Stimulated activated CD4-positive, alpha-beta T cell treated with anti-CD3 and anti-CD28 coated beads, Interleukin-4, amount 100 ng/mL, for 48 hours (primary cell): ENCODE measurements around the gene KDM8.
"Not testable (repeated sequence)": the region's sequence is repeated elsewhere in the genome, so short reads cannot be mapped to it uniquely, and the experiment has no call there.

Source experiments
- DNase-seq, 2 donors: peaks; one replicate each; pipeline ENCODE4 v3.0.0-alpha.2; 2020; ENCODE audit warnings: low read depth in 2 of 2

KDM8 gene

DNA sequence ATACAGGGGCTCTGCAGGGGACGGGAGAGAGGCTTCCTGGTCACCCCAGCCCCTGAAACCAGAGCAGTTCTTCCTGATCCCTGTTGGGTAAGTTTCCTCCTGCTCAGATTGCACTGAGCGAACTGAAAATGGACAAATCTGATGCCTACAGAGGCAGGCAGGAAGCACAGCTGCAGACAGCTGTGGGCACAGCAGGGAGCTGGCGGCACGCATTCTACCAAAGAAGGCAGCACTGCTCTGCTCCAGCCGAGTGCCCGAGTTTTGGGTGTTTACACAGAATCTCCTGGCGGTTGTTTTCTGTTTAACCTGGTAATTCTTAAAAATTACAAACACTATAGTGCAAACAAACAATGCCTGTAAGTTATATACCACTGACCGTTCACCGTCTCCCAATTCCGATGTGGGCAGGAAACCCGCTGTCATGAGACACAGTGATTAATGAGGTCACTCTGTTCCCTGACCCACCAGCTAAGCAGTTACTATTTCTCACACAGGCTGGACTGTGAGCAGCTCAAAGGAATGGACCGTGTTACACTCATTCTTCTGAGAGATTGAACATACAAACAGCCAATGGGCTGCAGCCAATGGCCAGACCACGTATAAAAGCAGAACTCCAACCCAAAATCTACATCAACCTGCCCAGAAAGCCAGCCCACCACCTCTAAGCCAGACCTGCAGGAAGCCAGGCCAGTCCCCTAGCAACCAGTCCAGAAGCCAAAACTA, 39.7 kb downstream of the KDM8 start:
- DNase-seq, result no peak

DNA sequence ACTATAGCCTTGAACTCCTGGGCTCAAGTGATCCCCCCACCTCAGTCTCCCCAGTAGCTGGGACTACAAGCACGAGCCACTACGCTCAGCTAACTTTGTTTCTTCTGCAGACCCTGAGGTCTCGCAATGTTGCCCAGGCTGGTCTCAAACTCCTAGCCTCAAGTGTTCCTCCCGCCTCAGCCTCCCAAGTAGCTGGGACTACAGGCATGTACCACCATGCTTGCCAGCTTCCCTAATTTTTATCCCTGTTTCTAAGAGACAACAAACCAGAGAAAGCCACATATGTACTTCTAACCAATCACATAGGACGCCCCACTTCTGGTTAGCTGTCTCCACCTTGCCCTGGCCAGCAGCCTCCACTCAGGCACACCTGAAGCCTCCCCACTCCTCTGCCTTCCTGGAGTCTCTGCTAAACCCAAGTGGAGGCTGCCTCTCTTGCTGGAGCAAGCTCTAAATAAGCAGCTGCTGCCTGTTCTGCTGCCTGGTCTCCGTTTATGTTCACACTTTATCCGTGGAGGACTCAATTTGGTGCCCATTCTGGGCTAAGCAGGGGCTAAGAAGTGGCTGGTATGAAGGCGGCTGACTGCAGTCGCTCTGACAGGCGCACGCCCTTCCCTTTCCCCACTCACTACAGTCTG, 40.5 kb downstream of the KDM8 start:
- DNase-seq, result no peak

DNA sequence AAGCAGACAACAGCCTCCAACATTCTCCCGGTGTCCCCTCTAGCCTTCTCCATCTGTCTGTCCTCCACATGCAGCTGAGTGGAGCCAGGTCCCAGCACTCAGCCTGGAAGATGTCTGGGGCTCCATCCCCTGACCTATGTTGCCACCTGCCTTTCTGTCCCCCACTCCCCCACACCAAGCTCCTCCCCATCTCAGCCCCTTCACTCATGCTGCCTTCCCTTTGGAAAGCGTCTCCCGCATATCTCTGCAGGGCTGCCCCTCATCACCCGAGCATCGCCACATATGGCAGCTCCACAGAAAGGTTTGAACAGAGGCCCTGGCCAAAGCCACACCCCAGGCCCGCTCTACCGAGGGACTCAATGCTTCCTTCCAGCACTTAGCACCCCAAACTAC, 41.0 kb downstream of the KDM8 start:
- DNase-seq, result no peak

DNA sequence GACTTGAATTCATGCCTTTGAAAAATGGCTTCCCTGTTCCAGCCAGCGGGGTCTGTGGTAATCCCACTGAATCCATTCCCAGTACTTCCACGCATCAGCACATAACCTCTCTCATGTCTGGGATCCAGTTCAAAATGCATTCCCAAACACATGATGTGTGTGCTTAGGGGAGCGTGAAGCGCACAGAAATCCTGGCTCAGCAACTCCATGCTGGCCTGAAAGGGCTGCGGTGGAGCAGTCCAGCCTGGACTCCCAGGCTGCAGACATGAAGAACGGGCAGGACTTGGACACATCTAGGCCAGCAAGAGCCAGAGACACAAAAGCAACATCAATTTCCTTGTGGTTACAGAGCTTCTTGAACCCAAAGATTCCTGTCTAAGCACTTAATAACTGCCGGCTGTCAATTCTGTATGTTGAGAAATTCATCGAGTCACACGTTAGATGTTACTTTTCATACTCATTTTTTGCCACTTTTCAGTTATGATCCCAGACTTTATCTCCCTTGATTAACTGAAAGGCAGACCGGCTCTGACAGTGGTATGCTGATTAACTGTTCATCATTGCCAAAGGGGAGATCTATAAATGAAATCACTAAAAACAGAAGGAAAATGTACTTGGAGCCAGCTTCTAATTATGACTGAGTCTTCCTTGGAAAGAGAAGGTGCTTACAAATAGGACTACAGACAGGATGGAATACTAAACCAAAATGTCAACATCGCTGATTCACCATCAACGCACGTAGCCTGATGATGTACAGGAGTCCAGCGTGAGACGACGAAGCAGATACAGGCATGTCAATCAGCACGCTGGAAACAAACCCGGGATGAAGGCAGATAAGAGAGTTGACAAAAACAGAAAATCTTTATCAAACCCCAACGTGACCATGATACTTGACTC, 42.2 kb downstream of the KDM8 start:
- DNase-seq, result peak in 1 of 2 donors; percentile 62

GRCh38 chr16:27246439-27246838, 43.1 kb downstream of the KDM8 start:
- DNase-seq, result no peak

GRCh38 chr16:27247076-27247475, 43.8 kb downstream of the KDM8 start:
- not testable (repeated sequence) for DNase-seq

- no peak for DNase-seq
Observed at GRCh38 chr16:27248036-27248435, 44.7 kb downstream of the KDM8 start.

DNA sequence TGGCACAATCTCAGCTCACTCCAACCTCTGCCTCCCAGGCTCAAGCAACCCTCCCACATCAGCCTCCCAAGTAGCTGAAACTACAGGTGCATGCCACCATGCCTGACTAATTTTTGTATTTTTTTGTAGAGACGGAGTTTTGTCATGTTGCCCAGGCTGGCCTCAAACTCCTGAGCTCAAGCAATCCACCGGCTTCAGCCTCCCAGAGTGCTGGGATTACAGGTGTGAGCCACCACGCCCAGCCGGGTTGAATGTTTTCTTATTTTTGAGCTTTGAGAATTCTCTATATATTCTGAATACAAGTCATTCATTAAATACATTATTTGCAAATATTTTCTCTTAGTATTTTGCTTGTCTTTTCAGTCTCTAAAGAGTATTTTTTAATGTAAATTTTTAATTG, 45.6 kb downstream of the KDM8 start:
- DNase-seq, result not testable (repeated sequence)

DNA sequence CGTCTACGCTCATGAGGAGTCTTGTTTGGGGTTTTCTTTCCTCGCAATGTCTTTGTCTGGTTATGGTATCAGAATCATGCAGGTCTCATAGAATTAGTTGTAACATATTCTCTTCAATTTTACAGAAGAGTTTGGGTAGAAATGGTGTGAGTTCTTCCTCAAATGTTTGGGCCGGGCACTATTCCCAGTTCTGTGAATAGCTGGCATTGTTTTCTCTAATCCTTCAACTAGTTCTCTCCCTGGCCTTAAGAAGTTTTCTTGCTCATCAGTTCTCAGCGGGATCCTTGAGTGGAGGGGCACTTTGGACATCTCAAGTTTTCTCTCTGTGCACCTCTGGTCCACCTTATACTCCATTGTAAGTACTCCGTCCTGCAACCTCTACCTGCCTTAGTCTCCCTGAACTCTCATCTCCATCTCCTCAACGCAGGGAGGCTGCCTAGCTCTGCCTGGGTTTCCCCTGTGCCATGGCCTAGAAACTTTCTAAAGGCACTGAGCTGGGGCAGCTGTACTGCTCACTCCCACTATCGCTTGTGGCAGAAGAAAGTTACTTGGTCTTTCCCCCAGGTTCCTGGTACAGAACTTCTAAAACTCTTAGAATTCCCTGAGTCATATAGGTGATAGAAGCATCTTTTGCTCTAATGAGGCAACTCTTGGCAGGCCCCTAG, 48.3 kb downstream of the KDM8 start:
- no peak for DNase-seq

DNA sequence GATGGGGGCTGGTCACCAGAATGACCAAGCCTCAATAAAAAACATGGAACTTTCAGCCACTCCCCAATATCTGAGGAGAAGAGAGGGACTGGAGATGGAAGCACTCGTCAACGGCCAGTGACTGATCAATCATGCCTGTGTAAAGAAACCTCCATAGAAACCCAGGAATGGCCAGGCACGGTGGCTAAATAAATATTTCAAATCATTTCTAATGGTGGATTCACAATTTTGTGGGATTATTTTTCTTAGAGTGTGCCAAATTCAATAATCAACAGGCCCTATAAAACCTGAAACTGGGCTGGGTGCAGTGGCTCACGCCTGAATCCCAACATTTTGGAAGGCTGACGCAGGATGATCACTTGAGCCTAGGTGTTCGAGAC, 48.9 kb downstream of the KDM8 start:
- DNase-seq, result no peak

GRCh38 chr16:27253526-27253930, 50.2 kb downstream of the KDM8 start:
- DNase-seq, result no peak

- DNase-seq, result no peak
Observed at GRCh38 chr16:27254262-27254811, 51.0 kb downstream of the KDM8 start.

GRCh38 chr16:27256861-27257260, 53.5 kb downstream of the KDM8 start:
- no peak for DNase-seq

GRCh38 chr16:27257271-27257670, 53.9 kb downstream of the KDM8 start:
- DNase-seq, result no peak

GRCh38 chr16:27258241-27258734, 55.0 kb downstream of the KDM8 start:
- DNase-seq, result no peak

DNA sequence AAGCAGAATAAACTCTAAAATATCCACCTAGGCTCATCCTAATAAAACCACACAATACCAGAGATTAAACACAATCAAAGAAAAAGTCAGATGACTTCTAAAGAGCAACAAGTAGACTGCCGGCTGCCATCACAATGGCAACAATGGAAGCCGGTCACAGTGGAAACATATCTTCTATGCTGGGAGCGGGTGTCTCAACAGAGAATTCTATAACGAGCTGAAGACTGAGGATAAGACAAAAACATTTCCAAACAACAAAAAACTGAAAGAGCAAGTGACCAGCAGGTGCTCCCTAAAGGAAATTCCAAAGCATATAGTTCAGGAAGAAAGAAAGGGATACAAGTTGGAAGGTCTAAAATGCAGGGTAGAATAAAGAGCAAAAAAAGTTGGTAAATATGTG, 56.4 kb downstream of the KDM8 start:
- DNase-seq, result no peak

DNA sequence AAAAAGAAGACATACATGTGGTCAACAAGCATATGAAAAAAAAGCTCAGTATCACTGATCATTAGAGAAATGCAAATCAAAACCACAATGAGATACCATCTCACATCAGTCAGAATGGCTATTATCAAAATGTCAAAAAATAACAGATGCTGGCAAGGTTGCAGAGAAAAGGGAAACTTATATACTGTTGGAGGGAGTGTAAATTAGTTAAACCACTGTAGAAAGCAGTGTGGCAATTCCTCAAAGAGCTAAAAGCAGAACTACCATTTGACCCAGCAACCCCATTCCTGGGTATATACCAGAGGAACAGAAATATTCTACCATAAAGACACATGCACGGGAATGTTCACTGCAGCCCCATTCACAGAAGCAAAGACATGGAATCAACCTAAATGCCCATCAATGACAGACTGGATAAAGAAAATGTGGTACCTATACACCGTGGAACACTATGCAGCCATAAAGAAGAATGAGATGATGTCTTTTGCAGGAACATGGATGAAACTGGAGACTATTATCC, 59.6 kb downstream of the KDM8 start:
- DNase-seq, result not testable (repeated sequence)

DNA sequence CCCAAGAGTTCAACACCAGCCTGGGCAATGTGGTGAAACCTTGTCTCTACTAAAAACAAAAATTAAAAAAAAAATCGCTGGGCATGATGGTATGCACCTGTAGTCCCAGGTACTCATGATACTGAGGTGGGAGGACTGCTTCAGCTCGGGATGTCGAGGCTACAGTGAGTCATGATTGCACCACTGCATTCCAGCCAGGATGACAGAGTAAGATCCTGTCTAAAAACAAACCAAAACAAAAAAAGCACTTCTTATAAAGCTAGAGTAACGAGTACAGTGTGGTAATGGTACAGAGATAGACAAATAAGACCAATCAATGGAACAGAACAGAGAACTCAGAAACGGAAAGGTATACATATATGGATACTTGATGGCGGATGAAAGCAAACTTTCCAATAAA, 60.8 kb downstream of the KDM8 start:
- no peak for DNase-seq

DNA sequence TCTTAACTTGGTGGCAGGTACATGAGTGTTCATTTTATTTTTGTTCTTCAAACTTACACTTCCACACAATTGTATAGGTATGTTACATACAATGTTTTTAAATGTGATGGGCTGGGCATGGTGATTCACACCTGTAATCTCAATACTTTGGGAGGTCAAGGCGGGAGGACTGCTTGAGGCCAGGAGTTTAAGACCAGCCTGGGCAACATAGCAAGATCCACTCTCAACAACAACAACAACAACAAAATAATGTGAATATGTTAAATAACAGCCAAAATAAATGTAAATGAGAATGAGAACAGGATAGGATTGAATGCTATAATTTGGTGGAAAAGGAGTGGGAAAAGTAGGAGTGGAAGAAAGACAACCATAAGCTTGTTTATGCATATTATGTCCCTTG, 62.7 kb downstream of the KDM8 start:
- DNase-seq, result no peak

- no peak for DNase-seq
Observed at GRCh38 chr16:27267037-27267677, 63.8 kb downstream of the KDM8 start.
